GM13977 (cell line): ENCODE measurements around the gene CSTB.

Experiments used
- DNase-seq: peaks from one replicate; pipeline ENCODE4 v3.0.0; 2012; ENCODE audit warnings: low spot score
- CTCF ChIP-seq: IDR thresholded peaks from 2 replicates; pipeline ENCODE4 v1.5.1; 2012; ENCODE audit warnings: mild to moderate bottlenecking, control low read depth; ENCODE audit not compliant: insufficient read depth; ENCODE audit errors: extremely low read depth, missing control alignments
- in situ Hi-C: fragments of 300-500 bp; cut with MboI; formaldehyde crosslinking; loops from one replicate; pipeline ENCODE4 v1.12.0; 2022; ENCODE audit warnings: low sequenced_read_pairs, low pct_unique_long_range_greater_than_20kb, mixed read lengths, inconsistent platforms; ENCODE audit not compliant: unreplicated experiment

The CSTB gene

GRCh38 chr21:43782431-43783097, 6.5 kb upstream of the CSTB start:
- TF ChIP-seq CTCF = no peak
- no peak for DNase-seq
- in situ Hi-C loops = no loop called here

- TF ChIP-seq CTCF = no peak
- in situ Hi-C loops = no loop called here
- DNase-seq = no peak
Measured at GRCh38 chr21:43781846-43782245, 5.7 kb upstream of the CSTB start.

GRCh38 chr21:43779660-43780059, 3.6 kb upstream of the CSTB start:
- in situ Hi-C loops = no loop called here
- TF ChIP-seq CTCF = no peak
- no peak for DNase-seq

GRCh38 chr21:43778469-43779335, 2.6 kb upstream of the CSTB start:
- no peak for DNase-seq
- in situ Hi-C loops = no loop called here
- TF ChIP-seq CTCF = no peak

GRCh38 chr21:43777953-43778352, 1.8 kb upstream of the CSTB start:
- in situ Hi-C loops = no loop called here
- no peak for TF ChIP-seq CTCF
- DNase-seq = no peak

GRCh38 chr21:43775190-43775589, 918 bp downstream of the CSTB start:
- in situ Hi-C loops = no loop called here
- no peak for TF ChIP-seq CTCF

More at GRCh38 chr21:43775190-43775589, 918 bp downstream of the CSTB start:
- DNase-seq = no peak
